ENCODE results near the gene CDC42BPB.

DNA sequence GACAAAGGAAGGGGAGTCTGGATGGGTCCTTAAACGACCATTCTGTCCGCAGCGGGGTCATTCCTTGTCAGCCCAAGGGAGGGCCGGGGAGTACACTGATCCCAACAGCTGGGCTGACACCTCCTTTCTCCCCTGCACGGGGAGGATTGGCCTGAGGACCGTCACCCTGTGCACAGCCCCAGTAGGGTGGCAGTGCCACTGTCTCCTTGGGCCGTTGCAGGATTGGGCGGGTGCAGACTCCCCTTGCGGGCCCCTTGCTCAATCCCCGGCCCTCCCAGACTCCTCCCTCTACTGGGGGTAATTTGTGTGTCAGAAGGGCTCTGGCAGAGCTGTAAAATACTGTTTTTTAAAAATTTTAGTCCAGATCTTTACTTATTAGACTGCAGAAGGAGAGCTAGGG lies 147.4 kb downstream of the CDC42BPB start:
- no peak for TF ChIP-seq POLR2A (IDR thresholded peaks at IDR 0.05; ENCODE audit: extremely low read depth, insufficient read length)
- TF ChIP-seq, protein P1, sequence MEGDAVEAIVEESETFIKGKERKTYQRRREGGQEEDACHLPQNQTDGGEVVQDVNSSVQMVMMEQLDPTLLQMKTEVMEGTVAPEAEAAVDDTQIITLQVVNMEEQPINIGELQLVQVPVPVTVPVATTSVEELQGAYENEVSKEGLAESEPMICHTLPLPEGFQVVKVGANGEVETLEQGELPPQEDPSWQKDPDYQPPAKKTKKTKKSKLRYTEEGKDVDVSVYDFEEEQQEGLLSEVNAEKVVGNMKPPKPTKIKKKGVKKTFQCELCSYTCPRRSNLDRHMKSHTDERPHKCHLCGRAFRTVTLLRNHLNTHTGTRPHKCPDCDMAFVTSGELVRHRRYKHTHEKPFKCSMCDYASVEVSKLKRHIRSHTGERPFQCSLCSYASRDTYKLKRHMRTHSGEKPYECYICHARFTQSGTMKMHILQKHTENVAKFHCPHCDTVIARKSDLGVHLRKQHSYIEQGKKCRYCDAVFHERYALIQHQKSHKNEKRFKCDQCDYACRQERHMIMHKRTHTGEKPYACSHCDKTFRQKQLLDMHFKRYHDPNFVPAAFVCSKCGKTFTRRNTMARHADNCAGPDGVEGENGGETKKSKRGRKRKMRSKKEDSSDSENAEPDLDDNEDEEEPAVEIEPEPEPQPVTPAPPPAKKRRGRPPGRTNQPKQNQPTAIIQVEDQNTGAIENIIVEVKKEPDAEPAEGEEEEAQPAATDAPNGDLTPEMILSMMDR (IDR thresholded peaks at IDR 0.05; ENCODE audit: low read depth, low read length): no peak
